Small intestine (tissue), 7 donors: ENCODE measurements around the gene TTC7B. TPM values are rescaled to one million over a fixed set of nuclear protein-coding genes. Genes with fewer than 3 reads are reported as not detected.

Experiments
- DNase-seq, 2 donors: peaks; one replicate each; pipeline versions ENCODE4 v3.0.0 to v3.0.0-alpha.2; 2013
- FAIRE-seq: peaks from 2 replicates; lab custom pipeline; 2012; peaks lifted over from hg19 to GRCh38; lab: Jason Lieb, UNC
- H3K27ac ChIP-seq, 3 donors: one replicate each; pipeline ENCODE4 v1.5.1; 2013; ENCODE audit warnings: low read length in 2 of 3, mild to moderate bottlenecking in 2 of 3, control low read depth in 1 of 3, inconsistent platforms in 1 of 3, low read depth in 1 of 3, moderate library complexity in 1 of 3
- H3K27me3 ChIP-seq, 3 donors: one replicate each; pipeline ENCODE4 v1.6.1; 2013; ENCODE audit warnings: low read length in 3 of 3, inconsistent platforms in 1 of 3; ENCODE audit not compliant: control insufficient read depth in 3 of 3, insufficient read depth in 3 of 3
- H3K36me3 ChIP-seq, 3 donors: one replicate each; pipeline ENCODE4 v1.6.1; 2013; ENCODE audit warnings: low read length in 3 of 3, inconsistent platforms in 1 of 3, low read depth in 1 of 3, mild to moderate bottlenecking in 1 of 3, moderate library complexity in 1 of 3; ENCODE audit not compliant: control insufficient read depth in 3 of 3, insufficient read depth in 2 of 3
- H3K4me1 ChIP-seq, 3 donors: one replicate each; pipeline ENCODE4 v1.6.1; 2013; ENCODE audit warnings: low read length in 2 of 3, inconsistent platforms in 1 of 3, low read depth in 1 of 3, mild to moderate bottlenecking in 1 of 3, moderate library complexity in 1 of 3; ENCODE audit not compliant: control insufficient read depth in 3 of 3, insufficient read depth in 2 of 3
- H3K4me3 ChIP-seq, 3 donors: one replicate each; pipeline ENCODE4 v1.5.1; 2013; ENCODE audit warnings: low read length in 3 of 3, control low read depth in 1 of 3, inconsistent platforms in 1 of 3, low read depth in 1 of 3, mild to moderate bottlenecking in 1 of 3, moderate library complexity in 1 of 3
- H3K9me3 ChIP-seq, 2 donors: one replicate each; pipeline ENCODE4 v1.6.1; 2013; ENCODE audit warnings: low read depth in 1 of 2, low read length in 1 of 2; ENCODE audit not compliant: control insufficient read depth in 2 of 2, insufficient read depth in 1 of 2
- WGBS, 3 donors: extraction: QIAGEN DNeasy Blood & Tissue Kit; methylation state at CpG; one replicate each; pipeline ENCODE4 v1.1.7; 2013; 5-methylcytosine and 5-hydroxymethylcytosine counted together
- polyA plus RNA-seq, 4 donors: library from polyadenylated mRNA; stranded (reverse) in 3 of 4; unstranded in 1 of 4; fragments of 200-250 nt in 3 of 4; fragments of 120-200 nt in 1 of 4; gene quantifications; one replicate each; pipeline versions ENCODE4 v1.2.1 to v1.2.3, GENCODE V29; 2013
- donor health status: healthy with polysubstance abuse.
- donor health status: control.
- donor health status: control.
- donor health status: Bipolar disorder and iron deficiency.
- donor health status: healthy.

TTC7B gene
- polyA plus RNA-seq, 4 donors, result 2.9 to 8.8 (median 4.3) TPM

DNA sequence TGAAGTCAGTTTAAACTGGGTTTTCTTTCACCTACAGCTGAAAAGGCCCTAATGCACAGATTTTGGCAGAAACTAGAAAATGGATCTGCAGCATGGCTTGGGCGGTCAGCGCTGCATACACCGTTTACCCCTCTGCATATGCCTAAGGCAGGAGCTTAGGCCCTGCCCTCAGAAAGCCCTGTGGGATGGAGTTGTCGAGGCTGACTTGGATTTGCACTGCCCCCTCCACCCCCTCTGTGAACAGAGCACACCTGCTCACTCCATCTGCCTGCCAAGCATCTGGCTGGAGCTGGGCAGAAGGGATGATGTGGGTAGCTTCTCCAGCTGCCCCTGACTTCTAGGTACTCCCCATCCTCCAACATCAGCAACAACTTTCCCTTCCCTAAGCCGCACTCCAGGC, 41.9 kb downstream of the TTC7B start:
- H3K27ac ChIP-seq, result no peak overlapping the region
- H3K36me3 ChIP-seq, result peaks cover 0 to 16% (median 3%) of the 10 kb centered on the region in 3 donors
- peaks cover 0 to 2% of the 10 kb centered on the region in 2 donors for H3K9me3 ChIP-seq
- no peaks in the 10 kb centered on the region for H3K4me1 ChIP-seq
- DNase-seq (no peak), FAIRE-seq (no peak)
- WGBS, 3 donors, result 93% methylated on average over 5 of the region's 5 CpGs
- H3K4me3 ChIP-seq, result no peak overlapping the region
- H3K27me3 ChIP-seq, result no peaks in the 10 kb centered on the region

DNA sequence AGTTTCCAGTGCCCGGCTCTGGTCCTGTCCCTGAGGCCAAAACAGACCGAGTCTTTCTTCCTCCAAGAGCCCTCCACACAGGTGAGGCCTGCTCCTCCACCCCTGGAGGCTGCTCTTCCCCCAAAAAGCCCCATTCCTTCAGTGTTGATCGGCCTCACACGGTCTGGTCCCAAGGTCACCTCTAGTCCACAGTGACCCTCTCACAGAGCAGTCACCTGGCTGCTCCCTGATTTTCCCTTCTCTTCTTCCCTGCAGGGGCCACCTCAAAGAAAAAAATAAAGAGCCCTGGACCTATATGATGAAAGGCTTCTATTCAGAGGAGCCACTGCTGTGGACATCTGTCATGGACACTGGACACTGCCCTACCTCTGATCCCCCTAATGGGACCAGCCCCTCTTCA, 42.5 kb downstream of the TTC7B start:
- Histone ChIP-seq H3K27me3 (no peaks in the 10 kb centered on the region), H3K36me3 (peaks cover 0 to 16% (median 3%) of the 10 kb centered on the region in 3 donors), H3K4me3 (no peak overlapping the region), H3K9me3 (peaks cover 0 to 3% of the 10 kb centered on the region in 2 donors), H3K27ac (no peak overlapping the region), H3K4me1 (no peaks in the 10 kb centered on the region)
- FAIRE-seq (no peak), DNase-seq (no peak)
- WGBS, 3 donors, result 77 to 94% (median 84%) methylated on average over 4 of the region's 4 CpGs

DNA sequence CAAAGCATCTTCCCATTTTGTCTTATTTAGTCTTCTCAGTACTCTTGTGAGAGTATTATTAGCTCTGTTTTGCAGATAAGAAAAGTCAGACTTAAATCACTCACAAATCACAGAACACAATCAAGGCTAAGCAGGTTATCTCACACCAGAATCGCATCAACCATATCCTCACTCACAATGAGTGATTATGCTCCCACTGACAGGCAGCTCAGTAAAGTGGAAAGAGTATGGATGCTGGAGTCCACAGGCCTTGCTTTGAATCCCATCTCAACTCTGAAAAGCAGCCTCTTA, 43.1 kb downstream of the TTC7B start:
- peaks cover 0 to 5% of the 10 kb centered on the region in 2 donors for H3K9me3 ChIP-seq
- no peaks in the 10 kb centered on the region for H3K4me1 ChIP-seq
- no peak overlapping the region for H3K27ac ChIP-seq
- FAIRE-seq (no peak), DNase-seq (no peak)
- no peak overlapping the region for H3K4me3 ChIP-seq
- H3K36me3 ChIP-seq, result peaks cover 0 to 15% (median 3%) of the 10 kb centered on the region in 3 donors
- H3K27me3 ChIP-seq, result no peaks in the 10 kb centered on the region
- 59 to 67% (median 60%) methylated on average over 1 of the region's 1 CpG for WGBS, 3 donors

DNA sequence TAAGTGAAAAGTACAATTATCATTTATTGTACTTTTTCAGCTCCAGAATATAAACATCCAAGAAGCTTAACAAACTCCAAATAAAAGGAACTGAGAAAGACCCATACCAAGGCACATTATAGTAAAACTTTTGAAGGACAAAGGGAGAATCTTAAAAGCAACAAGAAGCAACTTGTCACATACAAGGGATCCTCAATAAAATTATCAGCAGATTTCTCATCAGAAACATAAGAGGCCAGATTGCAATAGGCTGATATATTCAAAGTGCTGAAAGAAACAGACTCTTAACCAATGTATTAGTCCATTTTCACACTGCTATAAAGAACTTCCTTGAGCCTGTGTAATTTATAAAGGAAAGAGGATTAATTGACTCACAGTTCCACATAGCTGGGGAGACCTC, 48.3 kb downstream of the TTC7B start:
- H3K36me3 ChIP-seq, result peaks cover 0 to 3% (median 3%) of the 10 kb centered on the region in 3 donors
- H3K4me1 ChIP-seq, result no peaks in the 10 kb centered on the region
- H3K27me3 ChIP-seq, result no peaks in the 10 kb centered on the region
- DNase-seq (no peak), FAIRE-seq (no peak)
- peaks cover 0 to 22% of the 10 kb centered on the region in 2 donors for H3K9me3 ChIP-seq
- H3K27ac ChIP-seq, result no peak overlapping the region
- no peak overlapping the region for H3K4me3 ChIP-seq

DNA sequence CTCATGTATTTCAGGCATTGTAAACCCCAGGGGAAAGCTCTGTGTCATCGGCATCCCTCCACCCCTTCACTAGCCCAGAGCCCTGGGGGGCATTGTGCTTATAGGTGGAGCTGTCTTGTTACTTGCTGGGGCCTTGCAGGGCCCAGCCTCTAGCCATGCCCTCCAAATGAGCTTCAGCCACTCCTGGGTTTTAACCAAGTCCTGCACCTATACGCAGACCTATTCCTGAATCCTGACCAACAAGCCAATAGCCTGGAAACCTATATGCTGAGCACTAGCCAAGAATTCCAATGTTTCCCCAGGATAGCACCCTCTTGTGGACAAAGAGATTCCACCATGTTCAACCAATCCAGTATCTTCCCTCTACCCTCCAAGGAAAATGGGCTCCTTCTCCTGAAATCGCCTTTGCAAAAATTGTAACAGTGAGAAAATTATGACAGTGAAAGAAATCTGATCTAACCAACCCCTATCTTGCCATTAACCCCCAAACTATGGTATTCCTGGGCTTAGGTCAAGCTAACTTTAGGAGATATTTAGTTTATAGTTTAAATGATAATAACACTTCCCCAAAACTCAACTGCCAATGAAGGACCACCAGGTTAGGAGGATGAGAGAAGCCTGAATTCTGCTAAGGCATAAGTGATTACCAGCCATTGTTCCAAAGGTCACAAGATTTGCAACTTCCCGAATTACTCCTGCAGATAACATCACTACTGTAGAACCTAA, 55.5 kb downstream of the TTC7B start:
- no peak overlapping the region for H3K4me3 ChIP-seq
- H3K36me3 ChIP-seq, result no peaks in the 10 kb centered on the region
- H3K4me1 ChIP-seq, result peaks cover 0 to 9% (median 5%) of the 10 kb centered on the region in 3 donors
- DNase-seq, result peak; percentile 41 to 43
- peaks cover 0 to 10% of the 10 kb centered on the region in 2 donors for H3K9me3 ChIP-seq
- FAIRE-seq, result no peak
- no peak overlapping the region for H3K27ac ChIP-seq
- WGBS, 3 donors, result 64 to 77% (median 74%) methylated on average over 4 of the region's 4 CpGs
- H3K27me3 ChIP-seq, result peaks cover 0 to 4% (median 0%) of the 10 kb centered on the region in 3 donors

DNA sequence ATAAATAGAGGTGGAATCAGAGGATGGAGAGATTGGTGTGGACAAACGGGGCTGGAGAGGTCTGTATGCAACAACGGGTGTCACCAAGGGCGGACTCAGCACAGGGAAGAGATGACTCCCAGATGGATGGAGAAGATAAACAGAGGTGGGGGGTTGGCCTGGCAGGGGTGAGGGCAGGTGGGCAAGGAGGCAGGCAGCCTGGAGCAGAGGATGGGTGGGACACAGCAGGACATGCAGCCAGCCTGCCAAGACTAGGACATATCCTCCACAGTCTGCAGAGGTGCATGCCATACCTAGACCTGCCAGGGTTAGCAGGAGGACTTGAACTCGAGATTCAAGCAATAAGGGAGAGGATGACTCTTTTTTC, 56.2 kb downstream of the TTC7B start:
- H3K9me3 ChIP-seq, result peaks cover 0 to 7% of the 10 kb centered on the region in 2 donors
- WGBS, 3 donors, result 70 to 85% (median 83%) methylated on average over 4 of the region's 4 CpGs
- no peak overlapping the region for H3K27ac ChIP-seq
- no peak for FAIRE-seq
- no peak overlapping the region for H3K4me3 ChIP-seq
- H3K36me3 ChIP-seq, result no peaks in the 10 kb centered on the region
- H3K4me1 ChIP-seq, result peaks cover 0 to 9% (median 5%) of the 10 kb centered on the region in 3 donors
- H3K27me3 ChIP-seq, result peaks cover 0 to 6% (median 0%) of the 10 kb centered on the region in 3 donors
- no peak for DNase-seq

DNA sequence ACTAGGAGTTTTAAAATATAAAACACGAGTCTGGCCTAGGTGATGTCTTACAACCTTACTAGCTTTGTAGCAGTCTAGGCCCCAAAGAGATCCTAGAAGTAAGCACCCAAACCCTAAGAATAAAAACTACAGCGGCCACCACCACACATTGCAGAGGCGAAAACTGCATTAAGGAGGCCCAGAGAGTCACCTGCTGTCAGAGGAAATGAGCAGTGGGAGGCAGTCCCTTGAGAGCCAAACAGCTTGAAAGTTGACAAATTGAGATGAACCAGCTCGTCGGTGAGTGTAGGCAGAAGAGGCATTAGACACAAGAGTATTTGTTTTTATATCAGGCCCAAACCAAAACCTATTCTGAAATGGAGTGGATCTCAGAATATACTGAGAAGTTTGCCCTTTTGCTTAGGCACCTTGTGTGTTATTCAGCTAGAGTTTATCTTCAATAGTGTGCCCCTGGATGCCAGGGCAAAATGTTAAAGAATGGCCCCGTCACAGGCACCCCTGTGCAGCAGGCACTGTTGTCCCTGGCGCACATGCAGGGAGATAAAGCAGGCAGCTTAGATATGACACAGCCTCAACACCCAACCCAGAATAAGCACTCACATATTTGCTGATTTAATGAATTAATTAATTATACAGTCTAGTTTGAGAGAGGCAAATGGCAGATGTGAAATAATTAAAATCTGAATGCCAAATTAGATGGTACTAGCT, 56.7 kb downstream of the TTC7B start:
- Histone ChIP-seq H3K9me3 (peaks cover 0 to 7% of the 10 kb centered on the region in 2 donors), H3K4me1 (peaks cover 0 to 9% (median 5%) of the 10 kb centered on the region in 3 donors), H3K4me3 (no peak overlapping the region), H3K27me3 (peaks cover 0 to 6% (median 0%) of the 10 kb centered on the region in 3 donors), H3K36me3 (no peaks in the 10 kb centered on the region), H3K27ac (peak overlapping the region in 1 of 3 donors; percentile 96)
- whole genome bisulfite sequencing, 3 donors, result 75 to 87% (median 81%) methylated on average over 7 of the region's 7 CpGs
- DNase-seq, result no peak
- FAIRE-seq, result no peak

DNA sequence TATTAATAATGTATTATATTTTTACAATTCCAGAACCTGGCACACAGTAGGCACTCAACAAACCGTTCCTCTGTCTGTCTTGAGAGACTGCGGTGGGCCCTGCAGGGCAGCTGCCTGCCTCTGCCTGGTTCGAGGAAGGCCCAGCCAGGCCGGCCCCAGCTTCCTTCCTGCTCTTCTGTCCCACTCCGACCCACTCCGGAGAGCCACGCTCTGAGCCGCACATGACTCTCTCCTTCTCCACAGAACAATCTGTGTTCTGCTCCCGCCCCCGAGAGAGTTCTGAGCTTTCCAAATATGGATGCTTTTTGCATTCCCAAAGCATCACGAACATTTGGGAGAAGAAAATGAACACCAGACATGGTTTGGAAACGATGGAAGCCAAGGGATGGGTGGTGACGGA, 57.3 kb downstream of the TTC7B start:
- H3K27me3 ChIP-seq, result peaks cover 0 to 6% (median 0%) of the 10 kb centered on the region in 3 donors
- 32 to 75% (median 66%) methylated on average over 13 of the region's 13 CpGs for WGBS, 3 donors
- FAIRE-seq (no peak), DNase-seq (no peak)
- peaks cover 0 to 7% of the 10 kb centered on the region in 2 donors for H3K9me3 ChIP-seq
- no peaks in the 10 kb centered on the region for H3K36me3 ChIP-seq
- peak overlapping the region in 2 of 3 donors; percentile 34 to 66 for H3K4me3 ChIP-seq
- H3K4me1 ChIP-seq, result peaks cover 0 to 9% (median 5%) of the 10 kb centered on the region in 3 donors
- H3K27ac ChIP-seq, result peak overlapping the region in 2 of 3 donors; percentile 77 to 96
